Neural crest cell (in vitro differentiated cells): ENCODE measurements around the gene CRTC2. TPM values are rescaled to one million over a fixed set of nuclear protein-coding genes. Genes with fewer than 3 reads are reported as not detected.

ENCODE experiments used
- DNase-seq: peaks from one replicate; pipeline ENCODE4 v3.0.0; 2021; ENCODE audit warnings: low read depth, mixed read lengths, low spot score
- H3K27ac Mint-ChIP-seq: one replicate; pipeline ENCODE4 v1.8.0; 2021; ENCODE audit warnings: mild to moderate bottlenecking, mixed read lengths; ENCODE audit not compliant: unreplicated experiment
- H3K27me3 Mint-ChIP-seq: 2 replicates; pipeline ENCODE4 v1.8.0; 2021; ENCODE audit warnings: low read depth, mild to moderate bottlenecking, mixed read lengths
- H3K36me3 Mint-ChIP-seq: 2 replicates; pipeline ENCODE4 v1.8.0; 2021; ENCODE audit warnings: low read depth, mild to moderate bottlenecking, mixed read lengths
- H3K4me1 Mint-ChIP-seq: 2 replicates; pipeline ENCODE4 v1.8.0; 2021; ENCODE audit warnings: mixed read lengths
- H3K4me3 Mint-ChIP-seq: one replicate; pipeline ENCODE4 v1.8.0; 2021; ENCODE audit warnings: mild to moderate bottlenecking, mixed read lengths
- H3K9me3 Mint-ChIP-seq: 2 replicates; pipeline ENCODE4 v1.8.0; 2021; ENCODE audit warnings: mixed read lengths
- CTCF ChIP-seq: fragments of 200-600 bp; sonication (generic); conservative IDR thresholded peaks from 2 replicates; pipeline ENCODE4 v1.5.0; 2021; ENCODE audit warnings: antibody characterized with exemption, mild to moderate bottlenecking
- total RNA-seq: library from RNA; stranded (reverse); gene quantifications from 2 replicates; pipeline ENCODE4 v1.2.1, GENCODE V29; 2021

CRTC2 gene
- total RNA-seq, 1 donor from 2014 or later: 34.7 TPM

- Mint-ChIP-seq H3K4me1 (peaks cover 2% of the 10 kb centered on the region), H3K27ac (peak overlapping the region; percentile 78), H3K4me3 (peak overlapping the region; percentile 54), H3K36me3 (peaks cover 5% of the 10 kb centered on the region), H3K27me3 (no peaks in the 10 kb centered on the region), H3K9me3 (no peaks in the 10 kb centered on the region)
- no peak for DNase-seq
- no peak for TF ChIP-seq CTCF
Measured at GRCh38 chr1:153939476-153939875, 18.9 kb downstream of the CRTC2 start.

GRCh38 chr1:153938996-153939395 is 19.4 kb downstream of the CRTC2 start:
- no peak for TF ChIP-seq CTCF
- H3K27me3 Mint-ChIP-seq: no peaks in the 10 kb centered on the region
- H3K27ac Mint-ChIP-seq: peak overlapping the region; percentile 78
- peaks cover 5% of the 10 kb centered on the region for H3K36me3 Mint-ChIP-seq
- no peaks in the 10 kb centered on the region for H3K9me3 Mint-ChIP-seq
- H3K4me1 Mint-ChIP-seq: no peaks in the 10 kb centered on the region
- peak overlapping the region; percentile 54 for H3K4me3 Mint-ChIP-seq
- DNase-seq: no peak

- no peak overlapping the region for H3K27ac Mint-ChIP-seq
- no peak for TF ChIP-seq CTCF
- peaks cover 5% of the 10 kb centered on the region for H3K36me3 Mint-ChIP-seq
- no peak for DNase-seq
- H3K9me3 Mint-ChIP-seq: no peaks in the 10 kb centered on the region
- no peaks in the 10 kb centered on the region for H3K27me3 Mint-ChIP-seq
- peak overlapping the region; percentile 38 for H3K4me3 Mint-ChIP-seq
- H3K4me1 Mint-ChIP-seq: no peaks in the 10 kb centered on the region
Measured at GRCh38 chr1:153937331-153937730, 21.1 kb downstream of the CRTC2 start.

GRCh38 chr1:153936011-153936802 is 22.2 kb downstream of the CRTC2 start:
- Mint-ChIP-seq H3K27ac (no peak overlapping the region), H3K36me3 (peaks cover 5% of the 10 kb centered on the region), H3K4me3 (peak overlapping the region; percentile 34), H3K27me3 (no peaks in the 10 kb centered on the region), H3K9me3 (no peaks in the 10 kb centered on the region), H3K4me1 (no peaks in the 10 kb centered on the region)
- TF ChIP-seq CTCF: no peak
- no peak for DNase-seq

- H3K27me3 Mint-ChIP-seq: no peaks in the 10 kb centered on the region
- H3K4me3 Mint-ChIP-seq: no peak overlapping the region
- TF ChIP-seq CTCF: no peak
- no peak for DNase-seq
- H3K4me1 Mint-ChIP-seq: no peaks in the 10 kb centered on the region
- no peaks in the 10 kb centered on the region for H3K9me3 Mint-ChIP-seq
- no peak overlapping the region for H3K27ac Mint-ChIP-seq
- peaks cover 5% of the 10 kb centered on the region for H3K36me3 Mint-ChIP-seq
Measured at GRCh38 chr1:153934746-153935145, 23.7 kb downstream of the CRTC2 start.
